GM21423 (cell line): ENCODE measurements around the gene IL36G.

Experiments
- ATAC-seq: cut with Tn5 transposase; IDR thresholded peaks from one replicate; pipeline ENCODE4 v1.9.1; 2021; ENCODE audit warnings: mild to moderate bottlenecking, moderate library complexity; ENCODE audit not compliant: unreplicated experiment

The IL36G gene

GRCh38 chr2:112972423-112973086 lies 5.3 kb upstream of the IL36G start:
- ATAC-seq, result no peak

DNA sequence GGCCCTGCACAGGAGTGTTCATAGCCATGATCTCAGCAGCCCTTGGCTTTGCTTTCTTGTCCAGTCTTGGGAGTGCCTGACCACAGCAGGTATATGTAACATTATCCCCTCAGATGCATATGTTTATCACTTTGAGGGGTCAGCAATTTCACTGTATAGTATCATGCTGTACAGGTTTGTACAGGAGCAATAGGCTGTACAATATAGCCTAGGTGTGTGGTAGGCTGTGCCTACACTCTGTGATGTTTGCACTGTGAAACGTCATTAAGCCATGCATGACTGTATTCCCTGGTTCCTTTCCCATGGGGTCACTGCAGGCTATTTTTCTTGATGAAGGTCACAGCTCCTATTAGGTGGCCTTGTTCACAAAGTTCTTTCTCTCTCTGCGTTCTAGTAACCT lies 4.7 kb upstream of the IL36G start:
- no peak for ATAC-seq

DNA sequence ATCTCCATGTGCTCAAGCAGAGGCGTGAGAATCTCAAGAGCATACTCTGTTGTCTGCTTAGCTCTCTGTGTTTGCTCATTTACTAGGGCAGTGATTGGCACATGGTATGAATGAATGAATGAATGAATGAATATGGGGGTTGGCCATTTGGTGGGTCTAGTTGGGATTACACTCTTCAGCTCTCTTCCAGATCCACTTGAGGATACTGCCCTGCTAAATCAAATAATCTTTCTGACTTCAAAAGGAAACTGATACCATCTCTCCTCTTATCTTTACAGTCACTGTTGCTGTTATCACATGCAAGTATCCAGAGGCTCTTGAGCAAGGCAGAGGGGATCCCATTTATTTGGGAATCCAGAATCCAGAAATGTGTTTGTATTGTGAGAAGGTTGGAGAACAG lies 1.9 kb downstream of the IL36G start:
- ATAC-seq, result no peak

- no peak for ATAC-seq
Measured at GRCh38 chr2:112980537-112980936, 2.7 kb downstream of the IL36G start.

- no peak for ATAC-seq
Measured at GRCh38 chr2:112985090-112985489, 7.3 kb downstream of the IL36G start.

- no peak for ATAC-seq
Measured at GRCh38 chr2:112989611-112990010, 11.8 kb downstream of the IL36G start.

DNA sequence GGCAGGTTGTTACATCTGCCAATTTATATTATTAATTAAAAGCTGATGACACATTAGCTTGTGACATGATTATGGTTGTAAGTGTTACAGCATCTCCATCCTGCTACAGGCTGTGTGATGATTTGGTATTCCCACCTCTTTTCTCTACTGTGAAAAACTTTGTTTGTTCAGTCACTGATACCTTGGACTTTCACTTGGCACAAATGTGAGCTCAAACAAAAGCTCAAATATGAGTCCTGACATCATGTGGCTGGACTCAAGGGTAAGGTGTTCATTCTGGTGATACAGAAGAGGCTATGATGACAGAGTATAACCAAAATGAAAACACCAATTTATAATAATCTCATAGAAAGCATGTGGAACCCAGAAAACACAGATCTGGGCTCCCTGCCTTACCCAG lies 16.0 kb downstream of the IL36G start:
- ATAC-seq, result no peak

DNA sequence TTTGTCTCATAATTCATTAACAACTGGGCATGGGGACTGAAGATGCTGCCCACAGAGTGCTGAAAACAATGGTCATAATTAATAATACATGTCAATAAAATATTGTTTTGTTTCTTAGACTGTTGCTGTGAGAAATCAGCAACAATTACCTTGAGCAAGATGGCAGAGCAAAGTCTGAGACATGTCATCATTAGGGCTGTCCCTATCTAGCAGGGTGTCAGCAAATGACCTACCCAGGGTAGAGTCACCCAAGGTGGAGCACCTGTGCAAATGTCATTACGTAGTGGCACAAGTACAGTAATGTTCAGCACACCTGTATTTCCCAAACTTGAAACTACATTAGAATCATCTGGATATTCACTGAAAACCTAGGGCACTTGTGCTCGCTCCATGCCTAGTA lies 16.8 kb downstream of the IL36G start:
- no peak for ATAC-seq

DNA sequence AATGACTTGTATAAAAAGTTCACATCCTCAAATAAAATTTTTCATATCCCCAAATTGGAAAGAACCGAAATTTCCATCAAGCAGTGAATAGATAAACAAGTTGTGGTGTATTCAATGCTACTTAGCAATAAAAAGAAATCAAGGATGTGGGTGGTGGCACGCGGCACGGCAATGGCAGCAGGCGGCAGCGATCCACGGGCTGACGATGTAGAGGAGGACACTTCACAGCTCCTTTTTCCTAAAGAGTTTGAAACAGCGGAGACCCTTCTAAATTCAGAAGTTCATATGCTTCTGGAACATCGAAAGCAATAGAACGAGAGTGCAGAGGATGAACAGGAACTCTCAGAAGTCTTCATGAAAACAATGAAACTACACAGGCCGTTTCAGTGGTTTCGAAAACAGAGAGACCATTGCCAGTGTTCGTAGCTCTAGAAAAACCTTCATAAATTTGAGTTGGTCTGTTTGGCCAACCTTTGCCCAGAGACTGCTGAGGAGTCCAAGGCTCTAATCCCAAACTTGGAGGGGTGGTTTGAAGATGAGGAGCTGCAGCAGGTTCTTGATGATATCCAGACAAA lies 17.6 kb downstream of the IL36G start:
- ATAC-seq, result no peak

DNA sequence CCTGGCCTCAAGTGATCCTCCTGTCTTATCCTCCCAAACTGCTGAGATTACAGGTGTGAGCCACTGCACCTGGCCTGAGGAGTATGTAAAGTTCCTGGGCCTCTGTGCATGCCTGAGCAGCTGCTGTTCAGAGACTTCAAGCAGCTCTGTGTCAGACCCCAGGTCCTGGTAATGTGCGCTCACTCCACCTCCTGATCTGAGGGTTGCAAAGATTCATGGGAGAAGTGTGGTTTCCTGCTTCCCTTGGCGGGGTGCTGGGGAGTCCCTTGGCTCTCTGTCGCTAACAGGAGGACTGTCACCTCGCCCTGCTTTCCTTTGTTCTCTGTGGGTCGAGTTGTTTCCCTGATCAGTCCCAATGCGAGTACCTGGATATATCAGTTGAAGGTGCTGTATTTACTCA lies 18.8 kb downstream of the IL36G start:
- no peak for ATAC-seq

GRCh38 chr2:112997151-112997550 lies 19.3 kb downstream of the IL36G start:
- no peak for ATAC-seq

DNA sequence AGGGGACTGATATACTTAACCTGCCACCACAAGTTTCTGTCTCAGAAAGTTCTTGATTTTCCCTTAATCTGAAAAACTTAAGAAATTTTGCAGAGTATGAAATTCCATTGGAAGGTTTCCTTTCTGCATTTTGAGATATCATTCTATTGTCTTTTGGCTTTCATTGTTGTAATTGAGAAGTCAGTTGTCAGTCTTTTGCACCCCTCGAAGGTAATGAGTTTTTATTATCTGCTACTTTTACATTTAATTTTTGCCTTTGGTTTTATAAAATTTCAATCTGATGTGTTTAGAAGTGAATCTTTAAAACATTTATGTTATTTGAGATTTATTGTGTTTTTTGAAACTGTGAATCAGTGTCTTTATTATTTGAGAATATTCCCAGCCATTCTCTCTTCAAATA lies 22.6 kb downstream of the IL36G start:
- no peak for ATAC-seq

DNA sequence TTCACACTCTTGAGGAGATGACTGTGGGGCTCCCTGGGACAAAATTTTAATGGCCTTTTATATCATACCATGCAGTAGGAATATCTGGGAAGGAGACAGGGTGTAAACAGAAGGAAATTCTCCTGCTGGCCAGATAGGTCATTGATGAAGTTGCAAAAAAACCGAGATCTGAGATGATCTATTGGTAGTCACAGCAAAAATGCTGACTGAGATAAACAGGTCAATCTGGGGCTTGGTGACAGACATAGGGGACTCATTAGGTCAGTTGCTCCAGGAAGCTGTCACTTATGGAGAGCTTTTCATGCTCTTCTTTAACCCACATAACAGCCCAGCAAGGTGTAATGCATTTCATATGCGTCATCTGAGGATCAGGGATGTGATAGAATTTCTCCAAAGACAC lies 24.9 kb downstream of the IL36G start:
- no peak for ATAC-seq

DNA sequence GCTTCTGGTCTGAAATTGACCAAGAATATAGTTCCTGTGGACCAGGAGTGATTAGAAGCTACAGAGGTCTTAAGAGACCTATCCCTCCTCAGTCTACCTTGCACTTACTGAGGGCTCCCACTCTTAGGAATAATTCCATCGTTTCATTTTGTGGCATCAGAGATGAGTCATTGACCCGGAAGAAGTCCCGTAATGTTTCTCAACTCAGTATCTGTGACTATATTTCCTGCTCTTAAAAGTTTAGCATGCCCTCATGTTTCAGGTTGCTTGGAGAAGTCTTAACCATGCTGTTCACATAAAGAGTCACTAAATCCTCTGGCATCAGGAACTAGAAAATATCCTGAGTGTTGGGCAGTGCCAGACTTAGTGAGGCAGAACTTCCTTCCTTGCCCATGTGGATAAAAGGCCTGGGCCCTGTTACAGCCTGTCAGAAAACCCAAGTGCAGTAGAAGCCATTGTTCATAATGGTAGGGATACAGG lies 27.3 kb downstream of the IL36G start, which contains the start of gene IL36A:
TSS of gene IL36A (plus strand) at position 430 of the 480 bp plus-strand sequence. CDS start 413 bp downstream, outside the sequence.
- no peak for ATAC-seq

DNA sequence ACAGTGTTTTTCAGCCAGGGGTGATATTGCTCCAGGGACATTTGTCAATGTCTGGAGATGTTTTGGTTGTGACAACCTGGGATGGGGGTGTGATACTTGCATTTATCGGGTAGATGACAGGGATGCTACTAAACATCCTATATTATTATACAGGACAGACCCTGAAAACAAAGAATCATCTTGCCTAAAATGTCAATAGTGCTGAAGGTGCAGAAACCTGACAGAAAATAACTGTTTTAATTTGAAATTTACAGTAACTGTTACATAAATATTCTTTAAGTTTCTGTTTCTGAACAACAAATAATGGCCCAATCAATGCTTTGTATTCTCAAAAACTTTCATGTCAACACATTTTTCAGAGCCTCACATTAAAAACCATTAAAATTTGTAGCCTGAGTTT lies 29.4 kb downstream of the IL36G start:
- no peak for ATAC-seq

DNA sequence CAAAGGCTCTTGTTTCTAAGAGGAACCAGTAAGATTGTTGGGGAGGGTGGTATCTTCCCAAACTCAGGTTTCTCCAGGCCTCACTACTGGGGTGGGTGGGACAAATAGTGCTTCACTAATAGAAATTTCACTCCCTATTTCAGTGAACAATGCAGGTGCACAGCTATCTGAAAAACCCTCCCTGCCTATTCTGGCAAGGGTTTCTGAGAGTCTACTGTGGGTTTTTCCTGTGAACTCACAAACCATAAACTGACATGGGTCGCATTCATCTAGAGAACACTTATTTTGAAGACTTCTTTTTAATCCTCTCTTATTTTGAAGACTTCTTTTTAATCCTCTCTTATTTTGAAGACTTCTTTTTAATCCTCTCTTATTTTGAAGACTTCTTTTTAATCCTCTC lies 31.8 kb downstream of the IL36G start:
- no peak for ATAC-seq

GRCh38 chr2:113010088-113010487 lies 32.3 kb downstream of the IL36G start:
- ATAC-seq, result no peak

DNA sequence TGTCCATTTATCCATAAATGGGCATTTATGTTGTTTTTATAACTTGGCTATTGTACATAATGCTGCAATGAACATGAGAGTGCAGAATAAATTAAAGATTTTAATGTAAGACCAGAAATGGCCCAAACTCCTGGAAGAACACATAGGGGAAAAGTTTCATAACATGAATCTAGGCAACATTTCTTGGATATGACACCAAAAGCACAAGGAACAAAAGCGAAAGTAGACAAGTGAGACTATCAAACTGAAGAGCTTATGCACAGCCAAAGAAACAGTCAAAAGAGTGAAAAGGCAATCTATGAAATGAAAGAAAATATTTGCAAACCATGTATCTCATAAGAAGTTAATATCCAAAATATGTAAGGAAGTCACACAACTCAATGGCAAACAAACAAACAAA lies 33.3 kb downstream of the IL36G start:
- ATAC-seq, result no peak

- no peak for ATAC-seq
Measured at GRCh38 chr2:113012436-113013335, 34.9 kb downstream of the IL36G start.

DNA sequence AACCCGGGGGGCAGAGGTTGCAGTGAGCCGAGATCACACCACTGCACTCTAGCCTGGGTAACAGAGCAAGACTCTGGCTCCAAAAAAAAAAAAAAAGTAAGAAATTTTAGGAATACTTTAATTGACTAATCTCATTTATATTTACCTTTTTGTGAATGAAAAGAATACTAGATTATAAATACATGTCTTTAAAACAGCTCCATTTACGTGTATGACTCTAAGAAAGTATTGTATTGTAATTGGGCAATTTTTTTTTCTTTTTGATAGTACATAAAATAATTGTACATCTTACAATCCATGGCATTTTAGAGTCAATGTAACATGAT lies 35.5 kb downstream of the IL36G start:
- no peak for ATAC-seq

- ATAC-seq, result no peak
Measured at GRCh38 chr2:113014067-113014466, 36.3 kb downstream of the IL36G start.

- ATAC-seq, result no peak
Measured at GRCh38 chr2:113015042-113015441, 37.2 kb downstream of the IL36G start.
